Measurements from ENCODE around the gene SEMA3C.
A peak's percentile ranks its signal among the peaks of the same experiment; 100 is the strongest.

SEMA3C gene

DNA sequence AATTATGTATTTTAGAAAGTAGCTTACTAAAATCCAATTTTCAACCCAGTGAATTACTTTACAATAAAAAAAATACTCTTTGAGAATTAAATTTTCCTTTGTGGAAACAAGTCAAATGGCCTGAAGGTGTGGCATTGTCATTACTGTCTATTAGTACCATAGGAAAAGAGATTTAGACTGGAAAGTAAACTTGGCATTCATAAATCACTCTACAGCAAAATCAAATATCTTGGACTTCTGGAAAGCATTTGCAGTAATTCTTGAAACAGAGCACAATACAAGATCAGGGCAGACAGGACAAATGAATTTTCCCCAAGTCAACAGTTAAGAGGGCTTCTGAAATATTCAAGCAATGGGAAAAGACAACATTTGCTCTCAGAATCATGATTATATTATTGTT is 28.0 kb upstream of the SEMA3C start:
- ATAC-seq (ENCODE audit: low read depth), result no peak
- TF ChIP-seq, protein P1, sequence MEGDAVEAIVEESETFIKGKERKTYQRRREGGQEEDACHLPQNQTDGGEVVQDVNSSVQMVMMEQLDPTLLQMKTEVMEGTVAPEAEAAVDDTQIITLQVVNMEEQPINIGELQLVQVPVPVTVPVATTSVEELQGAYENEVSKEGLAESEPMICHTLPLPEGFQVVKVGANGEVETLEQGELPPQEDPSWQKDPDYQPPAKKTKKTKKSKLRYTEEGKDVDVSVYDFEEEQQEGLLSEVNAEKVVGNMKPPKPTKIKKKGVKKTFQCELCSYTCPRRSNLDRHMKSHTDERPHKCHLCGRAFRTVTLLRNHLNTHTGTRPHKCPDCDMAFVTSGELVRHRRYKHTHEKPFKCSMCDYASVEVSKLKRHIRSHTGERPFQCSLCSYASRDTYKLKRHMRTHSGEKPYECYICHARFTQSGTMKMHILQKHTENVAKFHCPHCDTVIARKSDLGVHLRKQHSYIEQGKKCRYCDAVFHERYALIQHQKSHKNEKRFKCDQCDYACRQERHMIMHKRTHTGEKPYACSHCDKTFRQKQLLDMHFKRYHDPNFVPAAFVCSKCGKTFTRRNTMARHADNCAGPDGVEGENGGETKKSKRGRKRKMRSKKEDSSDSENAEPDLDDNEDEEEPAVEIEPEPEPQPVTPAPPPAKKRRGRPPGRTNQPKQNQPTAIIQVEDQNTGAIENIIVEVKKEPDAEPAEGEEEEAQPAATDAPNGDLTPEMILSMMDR (IDR thresholded peaks at IDR 0.05; ENCODE audit: poor library complexity, severe bottlenecking), result no peak
- no peaks in the 10 kb centered on the region for H3K27me3 ChIP-seq (ENCODE audit: insufficient read depth, poor library complexity, severe bottlenecking)

DNA sequence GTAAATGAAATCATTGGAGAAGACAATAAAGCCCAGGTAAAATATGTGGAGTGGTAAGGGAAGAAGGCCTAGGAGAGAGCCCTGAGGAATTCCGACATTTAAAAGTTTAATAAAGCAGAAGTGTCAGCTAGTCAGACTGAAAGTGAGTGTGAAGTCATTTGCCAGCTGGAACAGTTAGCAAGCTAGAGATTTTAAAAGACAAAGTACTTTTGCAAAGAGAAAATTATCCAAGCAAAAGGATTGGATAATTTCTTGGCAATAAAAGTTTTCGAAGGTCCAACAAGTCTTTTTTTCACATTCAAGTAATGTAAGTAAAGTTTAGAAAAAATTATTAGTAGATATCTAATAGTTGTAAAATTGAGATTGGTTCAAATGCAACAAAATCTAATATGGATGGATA is 27.1 kb upstream of the SEMA3C start:
- H3K4me1 ChIP-seq (ENCODE audit: insufficient read depth, poor library complexity, severe bottlenecking), result peaks cover 22% of the 10 kb centered on the region
- ATAC-seq (ENCODE audit: low read depth), result no peak
- no peak overlapping the region for H3K27ac ChIP-seq (ENCODE audit: poor library complexity, severe bottlenecking)
- no peaks in the 10 kb centered on the region for H3K27me3 ChIP-seq (ENCODE audit: insufficient read depth, poor library complexity, severe bottlenecking)
- TF ChIP-seq, protein P1 (IDR thresholded peaks at IDR 0.05; ENCODE audit: poor library complexity, severe bottlenecking), result no peak
- DNase-seq (ENCODE audit: low spot score), result no peak
- no peak overlapping the region for H3K4me3 ChIP-seq (ENCODE audit: severe bottlenecking)
- no peaks in the 10 kb centered on the region for H3K36me3 ChIP-seq (ENCODE audit: low read depth)
- no peaks in the 10 kb centered on the region for H3K9me3 ChIP-seq (ENCODE audit: severe bottlenecking)

More for the DNA sequence above, 28.0 kb upstream of the SEMA3C start:
- no peak overlapping the region for H3K27ac ChIP-seq (ENCODE audit: poor library complexity, severe bottlenecking)
- H3K9me3 ChIP-seq (ENCODE audit: severe bottlenecking), result no peaks in the 10 kb centered on the region
- DNase-seq (ENCODE audit: low spot score), result no peak
- no peaks in the 10 kb centered on the region for H3K36me3 ChIP-seq (ENCODE audit: low read depth)
- peaks cover 15% of the 10 kb centered on the region for H3K4me1 ChIP-seq (ENCODE audit: insufficient read depth, poor library complexity, severe bottlenecking)
- no peak overlapping the region for H3K4me3 ChIP-seq (ENCODE audit: severe bottlenecking)

DNA sequence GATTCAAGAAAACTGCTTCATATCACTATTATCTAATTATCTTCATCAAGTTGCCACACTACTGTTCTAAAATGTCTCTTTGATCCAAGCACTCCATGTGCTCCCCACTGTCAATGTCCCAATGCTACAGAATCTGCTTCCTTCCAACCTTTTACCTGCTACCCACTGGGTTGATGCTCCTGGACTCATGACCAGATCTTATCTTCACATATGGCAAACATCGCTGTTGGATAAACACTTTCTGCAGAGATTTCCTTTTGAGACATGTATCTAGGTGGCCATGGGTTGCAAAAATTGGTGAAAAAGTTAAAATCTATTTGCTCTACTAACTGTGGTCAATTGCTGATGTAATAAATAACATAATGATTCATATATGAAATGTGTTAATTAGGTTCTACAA is 24.5 kb upstream of the SEMA3C start:
- no peak for ATAC-seq (ENCODE audit: low read depth)

DNA sequence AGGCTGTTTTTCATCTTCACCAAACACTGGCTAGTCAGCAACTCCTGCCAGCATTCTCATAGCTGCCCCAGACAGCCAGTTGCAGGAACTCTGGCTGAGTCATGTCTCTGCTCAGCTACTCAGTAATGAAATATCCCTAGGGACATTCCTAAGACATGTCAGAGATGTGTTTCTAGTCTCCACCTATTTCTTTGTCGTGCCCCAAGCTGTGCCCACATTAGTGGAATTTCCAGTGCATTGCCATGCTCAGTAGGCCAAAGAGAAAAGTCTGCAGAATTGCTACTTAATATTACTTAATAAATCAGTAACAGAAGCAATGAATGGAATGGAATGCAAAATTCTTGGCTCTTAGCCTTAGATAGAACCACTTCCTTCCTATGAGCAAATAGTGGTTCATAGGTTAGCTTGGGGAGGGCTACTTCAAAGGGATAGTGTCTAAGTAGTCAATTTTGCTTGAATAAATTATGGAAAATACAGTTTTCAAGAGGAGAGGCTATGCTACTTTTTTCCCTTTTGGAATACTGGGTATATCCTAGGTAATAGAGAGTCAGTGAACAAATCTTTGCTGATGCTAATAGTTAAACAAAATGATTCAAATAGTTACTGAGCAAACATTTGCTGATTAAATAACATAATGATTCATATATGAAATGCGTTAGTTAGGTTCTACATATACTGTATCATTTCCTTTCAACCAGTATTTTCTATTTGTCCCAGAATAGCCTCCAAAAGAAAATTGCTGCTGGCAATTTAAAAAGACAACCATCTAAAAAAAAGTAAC is 23.6 kb upstream of the SEMA3C start:
- DNase-seq (ENCODE audit: low spot score) (peak; percentile 89), ATAC-seq (ENCODE audit: low read depth) (peak; percentile 84)
- Histone ChIP-seq H3K27me3 (ENCODE audit: insufficient read depth, poor library complexity, severe bottlenecking) (no peaks in the 10 kb centered on the region), H3K4me3 (ENCODE audit: severe bottlenecking) (no peak overlapping the region), H3K36me3 (ENCODE audit: low read depth) (no peaks in the 10 kb centered on the region), H3K27ac (ENCODE audit: poor library complexity, severe bottlenecking) (peak overlapping the region; percentile 100), H3K4me1 (ENCODE audit: insufficient read depth, poor library complexity, severe bottlenecking) (peaks cover 33% of the 10 kb centered on the region), H3K9me3 (ENCODE audit: severe bottlenecking) (no peaks in the 10 kb centered on the region)
- TF ChIP-seq, protein P1 (IDR thresholded peaks at IDR 0.05; ENCODE audit: poor library complexity, severe bottlenecking), result no peak

More for the DNA sequence above, 24.5 kb upstream of the SEMA3C start:
- no peak overlapping the region for H3K4me3 ChIP-seq (ENCODE audit: severe bottlenecking)
- H3K9me3 ChIP-seq (ENCODE audit: severe bottlenecking), result no peaks in the 10 kb centered on the region
- no peaks in the 10 kb centered on the region for H3K27me3 ChIP-seq (ENCODE audit: insufficient read depth, poor library complexity, severe bottlenecking)
- H3K27ac ChIP-seq (ENCODE audit: poor library complexity, severe bottlenecking), result peak overlapping the region; percentile 100
- no peaks in the 10 kb centered on the region for H3K36me3 ChIP-seq (ENCODE audit: low read depth)
- H3K4me1 ChIP-seq (ENCODE audit: insufficient read depth, poor library complexity, severe bottlenecking), result peaks cover 33% of the 10 kb centered on the region
- TF ChIP-seq, protein P1 (IDR thresholded peaks at IDR 0.05; ENCODE audit: poor library complexity, severe bottlenecking), result no peak
- DNase-seq (ENCODE audit: low spot score), result no peak

DNA sequence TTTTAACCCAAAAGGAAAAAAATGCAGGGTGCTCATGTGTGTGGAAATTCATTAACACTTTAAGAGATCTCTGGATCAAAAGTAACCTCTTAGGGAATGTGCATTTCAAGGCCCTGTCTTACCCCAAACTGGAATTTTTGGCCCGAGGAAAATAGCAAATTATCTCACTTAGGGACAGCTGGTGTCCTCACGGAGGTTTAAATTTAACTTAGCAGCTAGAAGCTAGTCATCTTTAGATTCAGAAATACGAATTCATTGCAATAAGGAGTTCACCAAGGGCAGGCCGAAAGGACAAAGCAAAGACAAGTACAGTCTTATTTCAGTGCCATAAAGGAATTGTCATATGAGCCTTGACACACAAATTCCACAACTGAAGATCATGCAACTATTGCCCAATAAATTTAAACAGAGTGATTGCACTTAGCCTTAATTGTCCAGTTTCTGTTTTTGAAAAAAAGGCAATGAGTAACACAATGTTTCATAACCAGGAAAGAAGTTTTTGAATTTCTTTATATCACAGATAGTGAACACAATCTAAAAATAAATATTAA is 22.4 kb upstream of the SEMA3C start:
- ATAC-seq (ENCODE audit: low read depth), result peak; percentile 31
- Histone ChIP-seq H3K27ac (ENCODE audit: poor library complexity, severe bottlenecking) (peak overlapping the region; percentile 100), H3K36me3 (ENCODE audit: low read depth) (no peaks in the 10 kb centered on the region)

More for the DNA sequence above, 22.4 kb upstream of the SEMA3C start:
- peaks cover 33% of the 10 kb centered on the region for H3K4me1 ChIP-seq (ENCODE audit: insufficient read depth, poor library complexity, severe bottlenecking)
- TF ChIP-seq, protein P1 (IDR thresholded peaks at IDR 0.05; ENCODE audit: poor library complexity, severe bottlenecking), result no peak
- H3K4me3 ChIP-seq (ENCODE audit: severe bottlenecking), result no peak overlapping the region
- H3K9me3 ChIP-seq (ENCODE audit: severe bottlenecking), result no peaks in the 10 kb centered on the region
- DNase-seq (ENCODE audit: low spot score), result no peak
- no peaks in the 10 kb centered on the region for H3K27me3 ChIP-seq (ENCODE audit: insufficient read depth, poor library complexity, severe bottlenecking)
